Islet of Langerhans (tissue), 1 donor: Measurements from ENCODE around the gene ICA1.
"Not testable (repeated sequence)": the region's sequence is repeated elsewhere in the genome, so short reads cannot be mapped to it uniquely, and the experiment has no call there.

Experiments used
- FAIRE-seq: peaks from one replicate; lab custom pipeline; 2011; peaks lifted over from hg19 to GRCh38; lab: Jason Lieb, UNC

Gene ICA1

DNA sequence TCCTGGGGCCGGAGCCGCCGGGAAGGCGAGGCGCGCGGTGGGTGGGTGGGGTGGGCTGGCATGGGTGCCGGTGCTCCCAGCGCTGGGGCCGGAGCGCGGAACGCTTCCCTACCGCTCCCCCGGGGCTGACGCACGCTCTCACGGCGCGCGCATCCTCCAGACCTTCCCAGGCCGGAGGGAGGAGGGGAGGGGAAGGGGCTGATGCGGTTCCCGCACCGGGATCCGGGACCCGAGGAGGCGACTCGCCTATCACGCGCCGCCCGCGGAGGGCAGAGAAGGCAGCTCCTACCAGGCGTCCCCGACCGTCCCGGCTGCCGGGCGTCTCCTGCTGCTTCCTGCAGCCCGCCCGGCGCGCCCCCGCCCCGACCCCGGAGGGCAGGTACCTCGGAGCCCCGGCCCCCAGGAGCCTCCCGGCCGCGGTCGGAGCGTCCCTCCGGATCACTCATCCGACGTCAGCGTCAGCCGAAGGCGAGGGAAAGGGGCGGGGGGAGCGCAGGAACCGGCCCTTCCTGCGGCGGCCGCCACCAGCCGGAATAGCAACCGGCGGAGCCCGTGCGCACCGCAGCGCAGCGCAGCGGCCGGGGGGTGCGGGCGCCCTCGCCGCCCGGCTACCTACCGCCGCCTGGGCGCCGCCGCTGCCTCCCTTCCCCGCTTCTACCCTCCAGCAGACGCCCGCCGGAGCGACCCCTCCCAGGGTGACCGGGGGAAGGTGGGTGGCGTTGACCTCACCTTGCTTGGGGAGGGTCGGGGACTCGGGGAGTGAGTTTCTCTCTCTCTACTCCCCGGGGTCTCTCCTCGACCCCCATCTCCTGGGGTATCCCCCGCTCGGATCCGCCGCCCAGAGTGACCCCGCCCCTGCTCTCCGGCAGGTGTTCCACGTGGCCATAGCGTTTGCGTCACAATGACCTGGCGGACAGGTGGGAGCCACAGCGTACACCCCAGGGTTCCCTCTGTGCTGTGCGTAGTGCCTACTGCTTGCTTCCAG is at the start of gene ICA1:
ICA1 (minus strand) TSS at position 457 of the 985 bp plus-strand sequence. CDS start 26,241 bp downstream, outside the sequence.
- no peak for FAIRE-seq

DNA sequence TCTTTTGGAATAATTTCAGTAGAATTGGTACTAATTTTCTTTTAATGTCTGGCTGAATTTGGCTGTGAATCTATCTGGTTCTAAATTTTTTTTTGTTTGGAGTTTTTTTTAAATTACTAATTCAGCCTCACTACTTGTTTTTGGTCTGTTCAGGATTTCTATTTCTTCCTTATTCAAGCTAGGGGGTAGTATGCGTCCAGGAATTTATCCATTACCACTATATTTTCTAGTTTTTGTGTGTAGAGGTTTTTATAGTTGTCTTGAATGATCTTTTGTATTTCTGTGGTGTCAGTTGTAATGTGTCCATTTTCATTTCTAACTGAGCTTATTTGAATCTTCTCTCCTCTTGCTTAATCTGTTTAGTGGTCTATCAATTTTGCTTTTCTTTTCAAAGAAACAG is 48.9 kb upstream of the ICA1 start:
- no peak for FAIRE-seq

DNA sequence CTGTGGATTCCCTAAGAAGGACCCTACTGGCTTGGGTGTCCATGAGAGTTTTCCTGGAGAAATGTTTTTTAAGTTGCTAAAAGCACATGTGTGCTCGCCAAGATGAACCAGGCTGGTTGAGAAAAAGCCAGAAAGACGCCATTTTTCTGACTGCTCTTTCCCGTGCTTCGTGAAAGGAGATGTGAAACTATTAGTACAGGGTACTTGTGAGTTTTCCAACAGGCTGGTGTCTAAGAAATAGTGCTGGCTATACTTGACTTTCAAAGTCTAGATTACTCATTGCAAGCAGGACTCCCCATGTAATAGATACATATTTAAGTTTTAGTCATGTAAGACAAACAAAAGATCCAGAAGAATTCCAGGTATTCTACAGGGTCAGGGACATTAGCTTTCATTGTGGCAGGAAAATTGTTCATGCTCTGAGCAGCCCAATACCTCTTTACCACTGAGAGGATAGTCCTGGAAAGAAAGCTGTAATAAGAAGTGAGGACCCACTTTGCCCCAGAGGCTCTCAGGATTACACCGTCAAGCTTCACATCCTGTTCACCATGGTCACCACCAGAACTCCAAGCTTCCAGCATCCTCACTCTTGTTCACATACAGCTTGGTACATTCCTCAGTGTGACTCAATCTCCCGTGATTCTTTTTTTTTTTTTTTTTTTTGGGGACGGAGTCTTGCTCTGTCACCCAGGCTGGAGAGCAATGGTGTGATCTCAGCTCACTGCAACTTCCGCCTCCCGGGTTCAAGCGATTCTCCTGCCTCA is 43.8 kb upstream of the ICA1 start:
- no peak for FAIRE-seq

GRCh38 chr7:8305104-8305503 is 43.1 kb upstream of the ICA1 start:
- no peak for FAIRE-seq

DNA sequence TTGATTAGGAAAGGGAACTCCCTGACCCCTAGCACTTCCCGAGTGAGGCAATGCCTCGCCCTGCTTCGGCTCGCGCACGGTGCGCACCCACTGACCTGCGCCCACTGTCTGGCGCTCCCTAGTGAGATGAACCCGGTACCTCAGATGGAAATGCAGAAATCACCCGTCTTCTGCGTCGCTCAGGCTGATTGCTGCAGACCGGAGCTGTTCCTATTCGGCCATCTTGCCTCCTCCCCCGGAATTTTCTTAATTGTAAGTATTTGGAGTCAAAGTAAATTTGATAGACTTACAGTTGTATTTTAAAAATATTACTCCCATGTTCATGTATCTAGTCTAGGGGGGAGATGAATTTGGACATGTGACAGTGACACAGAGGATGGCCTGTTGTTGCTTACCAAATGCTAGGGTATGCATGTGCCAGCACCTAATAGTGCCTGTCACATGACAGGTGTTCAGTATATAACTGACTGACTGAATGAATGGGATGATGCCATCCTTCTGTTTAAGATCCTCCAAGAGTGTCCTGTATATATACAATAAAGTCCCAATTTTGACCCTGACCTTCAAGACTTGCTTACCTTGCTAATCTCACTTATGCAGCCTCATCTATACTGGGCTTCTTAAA is 42.0 kb upstream of the ICA1 start:
- no peak for FAIRE-seq

DNA sequence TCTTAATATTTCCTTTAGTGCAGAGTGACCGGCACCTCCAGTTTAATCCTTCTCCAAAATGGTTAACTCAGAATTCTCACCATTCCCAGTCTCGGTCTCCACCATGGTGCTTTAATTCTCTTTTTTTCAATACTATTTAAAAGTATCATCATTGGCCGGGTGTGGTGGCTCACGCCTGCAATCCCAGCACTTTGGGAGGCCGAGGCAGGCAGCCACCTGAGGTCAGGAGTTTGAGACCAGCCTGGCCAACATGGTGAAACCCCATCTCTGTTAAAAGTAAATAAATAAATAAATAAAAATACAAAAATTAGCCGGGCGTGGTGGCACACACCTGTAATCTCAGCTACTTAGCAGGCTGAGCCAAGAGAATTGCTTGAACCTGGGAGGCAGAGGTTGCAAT is 35.1 kb upstream of the ICA1 start:
- not testable (repeated sequence) for FAIRE-seq

DNA sequence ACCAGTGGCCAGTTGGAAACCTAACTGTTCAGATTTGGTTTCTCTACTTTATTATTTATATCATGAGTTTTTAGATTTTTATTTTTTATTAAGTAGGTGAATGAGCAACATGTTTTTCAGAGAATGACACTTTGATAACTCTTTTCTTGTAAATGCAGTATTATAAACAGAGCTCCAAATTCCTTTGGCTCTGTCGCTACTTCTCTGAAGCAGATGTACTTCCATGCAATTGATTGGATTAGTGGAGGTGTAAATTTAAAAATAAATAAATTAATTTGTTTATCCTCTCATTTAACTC is 34.3 kb upstream of the ICA1 start:
- FAIRE-seq = no peak

DNA sequence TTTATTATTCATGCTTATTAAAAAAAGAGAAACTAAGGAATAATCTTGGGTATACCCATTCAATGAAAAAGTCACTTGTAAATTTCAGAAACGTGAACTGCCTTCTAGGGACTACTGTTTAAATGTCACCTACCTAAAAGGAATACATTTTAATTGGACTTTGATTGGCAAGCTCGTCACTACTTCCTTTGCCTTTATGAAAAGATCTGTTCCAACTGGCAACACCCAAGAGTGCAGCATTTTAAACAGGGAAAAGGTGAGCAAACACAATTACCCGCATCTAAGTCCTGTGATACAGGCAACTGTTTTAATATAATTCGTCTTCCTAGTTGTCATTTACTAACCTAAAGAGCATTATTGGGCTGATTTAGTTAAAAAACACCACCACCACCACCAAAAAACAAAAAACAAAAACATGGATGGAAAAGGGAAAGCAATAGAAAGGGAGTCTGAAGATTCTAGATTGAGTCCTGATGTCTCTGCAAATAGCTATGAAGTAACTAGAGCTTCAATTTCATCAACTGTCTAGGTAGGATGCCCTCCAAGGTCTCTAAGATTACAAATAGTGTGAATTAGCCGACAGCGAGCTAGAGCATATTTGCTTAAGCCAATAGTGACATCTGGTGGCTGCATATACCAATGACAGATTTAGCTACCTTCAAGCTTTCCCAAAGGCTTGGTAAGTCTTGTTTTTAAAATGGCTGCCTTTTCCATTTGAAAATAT is 33.8 kb upstream of the ICA1 start:
- FAIRE-seq = peak; percentile 100

DNA sequence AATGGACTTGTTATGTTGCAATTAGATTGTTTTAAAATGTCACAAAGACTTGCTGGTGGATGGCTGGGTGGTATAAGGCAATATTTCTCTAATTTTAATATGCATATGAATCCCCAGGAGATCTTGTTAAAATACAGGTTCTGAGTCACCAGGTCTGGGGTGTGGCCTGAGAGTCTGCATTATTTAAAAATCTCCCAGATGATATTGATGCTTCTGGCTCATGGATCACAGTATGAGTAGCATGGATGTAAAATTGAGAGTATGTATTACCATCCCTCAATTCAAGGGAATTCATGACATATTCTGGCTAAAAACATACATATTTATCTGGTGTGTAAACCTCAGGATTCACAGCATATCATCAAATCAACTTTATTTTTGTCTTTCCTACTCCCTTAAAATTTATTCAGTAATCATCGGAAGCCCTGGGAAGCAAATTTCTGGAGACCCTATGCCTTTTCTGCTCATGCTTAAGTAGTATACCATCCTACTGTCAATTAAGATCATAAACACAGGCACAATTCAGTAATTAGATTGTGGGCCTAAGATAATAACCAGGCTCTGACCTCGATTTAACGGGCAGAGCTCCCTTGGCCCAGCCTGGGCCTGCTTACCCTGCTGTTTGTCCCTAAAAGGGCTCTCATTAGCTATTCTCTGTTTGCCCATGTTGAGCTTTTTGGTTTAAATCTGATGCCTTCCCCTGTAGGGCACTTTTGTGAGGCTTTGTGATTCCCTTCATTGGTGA is 29.6 kb upstream of the ICA1 start:
- FAIRE-seq = no peak

GRCh38 chr7:8290645-8291308 is 28.8 kb upstream of the ICA1 start:
- FAIRE-seq = no peak

DNA sequence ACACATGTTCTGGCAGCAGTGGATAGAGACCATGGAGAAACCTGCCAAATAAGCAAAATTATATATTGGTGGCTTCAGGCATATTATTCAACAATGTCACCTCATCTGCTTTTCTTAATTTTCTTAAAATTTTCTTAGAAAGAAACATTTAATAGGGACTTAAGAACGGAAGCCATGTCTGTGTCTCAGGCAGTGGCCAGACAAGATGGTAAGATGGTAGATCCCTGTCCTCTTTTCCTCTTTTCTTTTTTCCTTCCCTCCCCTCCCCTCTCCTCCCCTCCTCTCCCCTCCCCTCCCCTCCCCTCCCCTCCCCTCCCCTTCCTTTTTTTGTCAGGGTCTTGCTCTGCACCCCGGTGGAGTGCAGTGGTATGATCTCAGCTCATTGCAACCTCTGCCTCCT is 24.2 kb upstream of the ICA1 start:
- FAIRE-seq = no peak

GRCh38 chr7:8285155-8285554 is 23.2 kb upstream of the ICA1 start:
- FAIRE-seq = no peak

DNA sequence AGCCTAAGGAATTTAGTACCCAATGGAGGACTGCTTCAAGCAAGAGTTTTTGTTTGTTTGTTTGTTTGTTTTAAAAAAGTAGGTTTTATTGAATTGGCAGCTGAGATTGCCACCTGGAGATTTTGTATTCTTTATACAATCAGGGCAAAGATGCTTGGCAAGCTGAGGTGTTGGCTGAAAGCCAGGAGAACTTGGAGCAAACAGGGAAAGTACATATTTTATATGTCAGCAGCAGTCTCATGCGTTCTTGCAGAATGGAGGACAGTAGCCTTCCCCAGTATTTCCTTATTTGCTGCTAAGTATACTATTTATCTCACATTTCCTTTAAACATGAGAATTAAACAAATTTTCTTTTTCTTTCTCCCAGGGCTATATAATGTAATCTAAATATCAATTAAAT is 22.6 kb upstream of the ICA1 start:
- no peak for FAIRE-seq

DNA sequence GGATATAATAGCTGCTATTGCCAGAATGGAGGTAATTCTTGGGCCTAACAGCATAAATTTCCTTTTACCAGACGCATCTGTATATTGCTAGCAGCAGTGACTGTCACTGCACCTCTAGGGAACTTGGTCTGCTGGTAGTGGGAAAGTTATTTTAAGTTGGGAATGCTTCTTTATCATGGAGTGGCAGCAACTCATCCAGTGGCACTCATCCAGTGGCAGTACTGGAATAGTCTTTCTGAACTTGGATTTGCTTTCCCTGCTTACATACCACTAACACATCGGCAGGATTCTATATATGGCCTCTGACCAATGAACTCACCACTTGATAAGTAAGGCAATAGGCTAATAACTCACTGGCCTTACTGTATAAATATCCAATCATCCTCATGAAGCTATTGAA is 22.0 kb upstream of the ICA1 start:
- FAIRE-seq = no peak

GRCh38 chr7:8282871-8283270 is 20.9 kb upstream of the ICA1 start:
- FAIRE-seq = no peak

DNA sequence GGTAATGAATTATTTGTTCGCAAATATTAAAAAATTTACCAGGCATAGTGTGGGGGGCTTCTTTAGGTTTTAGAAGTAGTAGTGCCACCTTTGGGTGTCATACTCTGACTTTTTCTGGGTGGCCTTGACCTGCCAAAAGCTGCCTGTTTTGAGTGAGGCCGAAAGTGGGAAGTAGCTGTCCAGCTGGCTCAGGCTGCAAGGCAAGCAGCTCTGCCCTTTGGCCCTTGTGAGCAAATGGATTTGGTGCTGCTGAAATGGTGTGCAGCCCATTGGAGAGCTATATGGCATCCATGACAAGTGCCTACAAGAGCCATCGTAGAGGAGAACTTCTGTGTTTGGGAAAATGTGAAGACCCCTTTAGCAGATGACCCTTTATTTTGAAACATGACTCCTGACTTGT is 20.2 kb upstream of the ICA1 start:
- no peak for FAIRE-seq

GRCh38 chr7:8278183-8278582 is 16.2 kb upstream of the ICA1 start:
- FAIRE-seq = no peak

GRCh38 chr7:8277394-8277982 is 15.5 kb upstream of the ICA1 start:
- no peak for FAIRE-seq

DNA sequence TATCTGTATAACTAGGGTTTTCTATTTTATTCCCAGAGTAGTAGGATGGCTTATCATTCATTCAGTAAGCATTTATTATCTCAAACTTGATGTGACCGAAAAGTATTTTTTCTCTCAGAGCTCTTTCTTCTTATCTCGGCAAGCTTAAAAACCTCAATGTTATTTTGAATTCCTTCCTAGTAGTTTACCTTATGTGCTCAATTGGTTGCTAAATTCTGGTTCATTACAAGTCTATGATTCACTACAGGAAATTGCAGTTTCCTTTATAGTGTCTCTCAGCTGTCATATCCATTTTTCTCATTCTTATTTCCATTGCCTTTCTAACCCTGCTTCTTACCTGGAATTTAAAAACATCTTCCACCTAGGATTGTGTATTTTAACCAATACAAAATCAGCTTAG is 12.6 kb upstream of the ICA1 start:
- FAIRE-seq = no peak

GRCh38 chr7:8271960-8272359 is 10.0 kb upstream of the ICA1 start:
- FAIRE-seq = no peak

DNA sequence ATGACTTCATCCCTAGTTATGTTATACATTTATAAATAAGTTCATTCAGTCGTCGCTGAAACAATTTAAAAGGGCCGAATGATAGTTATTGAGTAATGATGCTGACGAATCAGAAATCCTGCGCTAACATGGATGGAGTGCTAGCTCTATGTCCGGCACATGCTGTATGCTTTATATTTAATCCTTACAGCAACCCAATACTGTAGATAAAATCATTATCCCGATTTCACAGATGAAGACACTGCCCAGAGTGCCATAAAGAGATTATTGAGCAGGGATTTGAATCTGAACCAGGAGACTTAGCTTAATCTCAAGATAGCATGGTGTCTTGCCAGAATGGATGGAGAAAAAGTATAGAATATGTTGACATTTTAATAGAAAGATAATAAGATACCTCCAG is 1.1 kb upstream of the ICA1 start:
- FAIRE-seq = no peak
